Natural killer cell (primary cell): ENCODE measurements around the gene CLTA. TPM values are rescaled to one million over a fixed set of nuclear protein-coding genes. Genes with fewer than 3 reads are reported as not detected.

Source experiments
- ATAC-seq, 3 donors: fragments of 150-1000 bp in 2 of 3; fragments of 200-7000 bp in 1 of 3; cut with Tn5 transposase; 1 replicate in 1 of 3; 2 replicates in 2 of 3; pipeline ENCODE4 v1.10.0; 2021; ENCODE audit warnings: mild to moderate bottlenecking in 2 of 3, moderate library complexity in 2 of 3
- DNase-seq, 2 donors: peaks; one replicate each; pipeline versions ENCODE4 v3.0.0 to v3.0.0-alpha.2; 2013 to 2021; ENCODE audit warnings: mixed read lengths in 1 of 2
- H3K27ac ChIP-seq: one replicate; pipeline ENCODE4 v1.5.1; 2013; ENCODE audit warnings: mild to moderate bottlenecking, low read length
- H3K27me3 ChIP-seq: one replicate; pipeline ENCODE4 v1.6.1; 2013; ENCODE audit warnings: low read length; ENCODE audit not compliant: control insufficient read depth, insufficient read depth
- H3K36me3 ChIP-seq: one replicate; pipeline ENCODE4 v1.6.1; 2013; ENCODE audit warnings: low read length; ENCODE audit not compliant: control insufficient read depth, insufficient read depth
- H3K4me1 ChIP-seq: one replicate; pipeline ENCODE4 v1.6.1; 2013; ENCODE audit warnings: low read length; ENCODE audit not compliant: control insufficient read depth, insufficient read depth
- H3K4me3 ChIP-seq: one replicate; pipeline ENCODE4 v1.5.1; 2013; ENCODE audit warnings: low read length
- H3K9me3 ChIP-seq: one replicate; pipeline ENCODE4 v1.6.1; 2013; ENCODE audit warnings: low read length; ENCODE audit not compliant: control insufficient read depth, insufficient read depth
- H3K27ac Mint-ChIP-seq, 2 donors: one replicate each; pipeline ENCODE4 v1.8.0; 2022; ENCODE audit warnings: mild to moderate bottlenecking in 2 of 2, mixed read lengths in 2 of 2, moderate library complexity in 1 of 2
- H3K27me3 Mint-ChIP-seq, 2 donors: one replicate each; pipeline ENCODE4 v1.8.0; 2022; ENCODE audit warnings: low read depth in 2 of 2, mixed read lengths in 2 of 2
- H3K36me3 Mint-ChIP-seq: one replicate; pipeline ENCODE4 v1.8.0; 2022; ENCODE audit warnings: mixed read lengths
- H3K4me1 Mint-ChIP-seq, 2 donors: one replicate each; pipeline ENCODE4 v1.8.0; 2022; ENCODE audit warnings: mixed read lengths in 2 of 2
- H3K4me3 Mint-ChIP-seq: one replicate; pipeline ENCODE4 v1.8.0; 2022; ENCODE audit warnings: mild to moderate bottlenecking, moderate library complexity, mixed read lengths
- H3K9me3 Mint-ChIP-seq, 2 donors: one replicate each; pipeline ENCODE4 v1.8.0; 2022; ENCODE audit warnings: mixed read lengths in 2 of 2
- WGBS: methylation state at CpG from one replicate; pipeline ENCODE4 v1.1.7; 2013; ENCODE audit warnings: missing lambda C conversion rate; ENCODE audit not compliant: insufficient coverage; 5-methylcytosine and 5-hydroxymethylcytosine counted together
- intact Hi-C: fragments of 100-400 bp; cut with micrococcal nuclease; formaldehyde crosslinking; loops from one replicate; pipeline ENCODE4 v1.14.2; 2022
- total RNA-seq, 4 donors: library from RNA; stranded (reverse); fragments of 120-200 nt in 1 of 4; gene quantifications; one replicate each; pipeline versions ENCODE4 v1.2.3 to v1.2.4, GENCODE V29; 2013 to 2022
- TF ChIP-seq, protein P1 (sequence below): fragments of 200-600 bp; IDR thresholded peaks from one replicate; pipeline ENCODE4 v1.8.0; 2022; ENCODE audit warnings: antibody characterized with exemption

The CLTA gene
- total RNA-seq, 3 donors from 2014 or later (not counting 1 experiment from before 2014, with no cell fraction given): 49.4 to 62.0 (median 52.6) TPM

DNA sequence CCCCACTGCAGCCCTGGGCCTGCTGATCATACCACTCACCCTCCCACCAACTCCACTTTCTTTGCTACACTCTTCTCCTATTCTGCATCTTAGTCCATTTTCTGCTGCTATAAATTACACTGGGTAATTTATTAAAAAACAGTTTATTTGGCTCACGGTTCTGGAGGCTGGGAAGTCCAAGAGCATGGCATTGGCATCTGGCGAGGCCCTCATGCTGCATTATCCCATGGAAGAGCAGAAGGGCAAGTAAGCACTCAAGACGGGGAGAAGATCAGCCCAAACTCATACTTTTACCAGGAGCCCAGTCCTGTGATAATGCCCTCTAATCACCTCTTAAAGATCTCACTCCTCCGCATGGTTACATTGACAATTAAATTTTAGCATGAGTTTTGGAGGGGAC is 44.8 kb upstream of the CLTA start:
- ATAC-seq: no peak
- H3K27ac Mint-ChIP-seq: peak overlapping the region; percentile 93 to 100
- WGBS: 98% methylated on average over 4 of the region's 4 CpGs

DNA sequence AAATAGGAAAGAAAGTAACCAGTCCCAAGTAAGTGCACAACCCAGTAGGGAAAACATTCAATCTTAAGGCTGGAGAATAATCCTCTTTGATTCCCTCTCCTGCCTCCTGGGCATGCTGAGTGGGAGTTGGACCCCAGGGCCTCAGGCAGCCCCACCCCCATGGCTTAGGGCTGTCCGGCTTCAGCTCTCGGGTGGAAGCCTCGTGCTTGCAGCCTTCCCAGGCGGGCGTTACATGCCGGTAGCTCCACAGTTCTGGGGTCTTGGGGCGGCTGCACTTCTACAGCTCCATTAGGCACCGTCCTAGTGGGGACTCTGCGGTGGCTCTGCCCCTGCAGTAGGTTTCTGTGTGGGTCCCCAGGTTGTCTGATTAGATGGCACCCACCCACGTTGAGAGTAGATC is 44.1 kb upstream of the CLTA start:
- Mint-ChIP-seq H3K9me3 (peaks cover 4 to 9% of the 10 kb centered on the region in 2 donors), H3K36me3 (no peaks in the 10 kb centered on the region), H3K27ac (peak overlapping the region; percentile 93 to 100), H3K4me3 (peak overlapping the region; percentile 64), H3K27me3 (no peaks in the 10 kb centered on the region), H3K4me1 (peaks cover 77 to 89% of the 10 kb centered on the region in 2 donors)
- TF ChIP-seq, protein P1, sequence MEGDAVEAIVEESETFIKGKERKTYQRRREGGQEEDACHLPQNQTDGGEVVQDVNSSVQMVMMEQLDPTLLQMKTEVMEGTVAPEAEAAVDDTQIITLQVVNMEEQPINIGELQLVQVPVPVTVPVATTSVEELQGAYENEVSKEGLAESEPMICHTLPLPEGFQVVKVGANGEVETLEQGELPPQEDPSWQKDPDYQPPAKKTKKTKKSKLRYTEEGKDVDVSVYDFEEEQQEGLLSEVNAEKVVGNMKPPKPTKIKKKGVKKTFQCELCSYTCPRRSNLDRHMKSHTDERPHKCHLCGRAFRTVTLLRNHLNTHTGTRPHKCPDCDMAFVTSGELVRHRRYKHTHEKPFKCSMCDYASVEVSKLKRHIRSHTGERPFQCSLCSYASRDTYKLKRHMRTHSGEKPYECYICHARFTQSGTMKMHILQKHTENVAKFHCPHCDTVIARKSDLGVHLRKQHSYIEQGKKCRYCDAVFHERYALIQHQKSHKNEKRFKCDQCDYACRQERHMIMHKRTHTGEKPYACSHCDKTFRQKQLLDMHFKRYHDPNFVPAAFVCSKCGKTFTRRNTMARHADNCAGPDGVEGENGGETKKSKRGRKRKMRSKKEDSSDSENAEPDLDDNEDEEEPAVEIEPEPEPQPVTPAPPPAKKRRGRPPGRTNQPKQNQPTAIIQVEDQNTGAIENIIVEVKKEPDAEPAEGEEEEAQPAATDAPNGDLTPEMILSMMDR: no peak
- Histone ChIP-seq H3K27me3 (no peaks in the 10 kb centered on the region), H3K4me3 (no peak overlapping the region), H3K4me1 (peaks cover 99% of the 10 kb centered on the region), H3K9me3 (peaks cover 6% of the 10 kb centered on the region), H3K36me3 (peaks cover 9% of the 10 kb centered on the region), H3K27ac (no peak overlapping the region)
- WGBS: 96% methylated on average over 10 of the region's 10 CpGs
- no peak for DNase-seq
- no peak for ATAC-seq
- intact Hi-C loops: loop anchor here (10.0 kb wide), 1 partner anchor 332 kb away; the partner anchor contains the start of genes HINT2 and SPAG8

More for the DNA sequence above, 44.8 kb upstream of the CLTA start:
- Histone ChIP-seq H3K9me3 (peaks cover 6% of the 10 kb centered on the region), H3K27me3 (no peaks in the 10 kb centered on the region), H3K4me1 (peaks cover 99% of the 10 kb centered on the region), H3K4me3 (no peak overlapping the region), H3K27ac (no peak overlapping the region), H3K36me3 (peaks cover 9% of the 10 kb centered on the region)
- peak overlapping the region; percentile 96 for H3K4me3 Mint-ChIP-seq
- intact Hi-C loops: loop anchor here (2.0 to 10.0 kb wide), 2 partner anchors 45 to 331 kb away; partner anchors contain the start of genes CLTA, HINT2 and SPAG8
- H3K4me1 Mint-ChIP-seq: peaks cover 77 to 89% of the 10 kb centered on the region in 2 donors
- no peak for DNase-seq
- H3K9me3 Mint-ChIP-seq: peaks cover 4 to 9% of the 10 kb centered on the region in 2 donors
- H3K27me3 Mint-ChIP-seq: no peaks in the 10 kb centered on the region
- H3K36me3 Mint-ChIP-seq: no peaks in the 10 kb centered on the region
- TF ChIP-seq, protein P1: no peak

DNA sequence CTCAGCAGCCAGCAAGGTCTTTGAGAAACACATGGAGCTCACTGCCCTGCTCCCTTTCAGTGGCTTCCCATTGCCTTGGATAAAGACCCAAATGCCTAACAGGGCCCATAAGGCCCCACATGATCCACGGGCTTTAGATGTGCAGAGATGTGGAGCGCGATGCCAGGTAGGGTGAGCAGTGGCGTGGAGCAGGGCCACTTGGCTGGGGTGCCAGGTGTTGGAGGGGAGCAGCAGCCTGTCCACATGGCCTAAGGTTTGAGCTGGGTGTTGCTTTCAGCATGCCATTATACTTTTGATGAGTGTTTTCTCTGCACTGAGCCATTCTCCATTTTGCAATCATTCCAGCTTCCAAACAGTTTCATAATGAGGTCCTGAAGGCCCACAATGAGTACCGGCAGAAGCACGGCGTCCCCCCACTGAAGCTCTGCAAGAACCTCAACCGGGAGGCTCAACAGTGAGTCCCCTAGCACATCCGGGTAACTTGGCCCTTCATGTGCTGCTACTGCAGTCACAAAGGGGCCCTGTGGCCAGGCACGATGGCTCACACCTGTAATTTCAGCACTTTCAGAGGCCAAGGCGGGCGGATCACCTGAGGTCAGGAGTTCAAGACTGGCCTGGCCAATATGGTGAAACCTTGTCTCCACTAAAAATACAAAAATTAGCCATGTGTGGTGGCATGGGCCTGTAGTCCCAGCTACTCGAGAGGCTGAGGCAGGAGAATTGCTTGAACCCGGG is 43.1 kb upstream of the CLTA start:
- H3K27me3 ChIP-seq: no peaks in the 10 kb centered on the region
- WGBS: 86% methylated on average over 14 of the region's 14 CpGs
- TF ChIP-seq, protein P1: no peak
- H3K4me1 Mint-ChIP-seq: peaks cover 73 to 86% of the 10 kb centered on the region in 2 donors
- no peak overlapping the region for H3K4me3 ChIP-seq
- peaks cover 99% of the 10 kb centered on the region for H3K4me1 ChIP-seq
- no peaks in the 10 kb centered on the region for H3K36me3 Mint-ChIP-seq
- H3K27me3 Mint-ChIP-seq: no peaks in the 10 kb centered on the region
- intact Hi-C loops: loop anchor here (10.0 kb wide), 1 partner anchor 333 kb away; the partner anchor contains the start of genes HINT2 and SPAG8
- peaks cover 7% of the 10 kb centered on the region for H3K36me3 ChIP-seq
- H3K27ac ChIP-seq: no peak overlapping the region
- H3K9me3 ChIP-seq: peaks cover 6% of the 10 kb centered on the region
- H3K4me3 Mint-ChIP-seq: peak overlapping the region; percentile 64
- peak overlapping the region; percentile 41 to 66 for H3K27ac Mint-ChIP-seq
- DNase-seq (no peak), ATAC-seq (no peak)
- H3K9me3 Mint-ChIP-seq: peaks cover 4 to 9% of the 10 kb centered on the region in 2 donors
